ENCODE results near the gene TPCN1.
A peak's percentile ranks its signal among the peaks of the same experiment; 100 is the strongest.

The TPCN1 gene

GRCh38 chr12:113298861-113299545, 77.7 kb downstream of the TPCN1 start:
- no peak; the same call in 1 of the 2 replicates for TF ChIP-seq CTCF (conservative IDR thresholded peaks at IDR 0.05; ENCODE audit: low read length)
- H3K4me3 ChIP-seq (ENCODE audit: low read length), result no peak overlapping the region
- DNase-seq (ENCODE audit: low read depth), result peak; percentile 47

- peak; percentile 84 for DNase-seq (ENCODE audit: low read depth)
- H3K4me3 ChIP-seq (ENCODE audit: low read length), result no peak overlapping the region; the same call in 1 of the 2 replicates
- no peak for TF ChIP-seq CTCF (conservative IDR thresholded peaks at IDR 0.05; ENCODE audit: low read length)
Measured at GRCh38 chr12:113299619-113300237, 78.5 kb downstream of the TPCN1 start.

GRCh38 chr12:113301811-113302210, 80.5 kb downstream of the TPCN1 start:
- TF ChIP-seq CTCF (conservative IDR thresholded peaks at IDR 0.05; ENCODE audit: low read length), result no peak
- no peak overlapping the region for H3K4me3 ChIP-seq (ENCODE audit: low read length)
- no peak for DNase-seq (ENCODE audit: low read depth)

GRCh38 chr12:113302466-113302865, 81.2 kb downstream of the TPCN1 start:
- no peak for DNase-seq (ENCODE audit: low read depth)
- H3K4me3 ChIP-seq (ENCODE audit: low read length), result no peak overlapping the region
- TF ChIP-seq CTCF (conservative IDR thresholded peaks at IDR 0.05; ENCODE audit: low read length), result no peak

GRCh38 chr12:113302886-113303640, 81.8 kb downstream of the TPCN1 start:
- no peak overlapping the region for H3K4me3 ChIP-seq (ENCODE audit: low read length)
- no peak for TF ChIP-seq CTCF (conservative IDR thresholded peaks at IDR 0.05; ENCODE audit: low read length)
- DNase-seq (ENCODE audit: low read depth), result no peak

- no peak overlapping the region for H3K4me3 ChIP-seq (ENCODE audit: low read length)
- DNase-seq (ENCODE audit: low read depth), result no peak
- no peak for TF ChIP-seq CTCF (conservative IDR thresholded peaks at IDR 0.05; ENCODE audit: low read length)
Measured at GRCh38 chr12:113305281-113305856, 84.1 kb downstream of the TPCN1 start.
